GM12872 (cell line): Measurements from ENCODE around the gene ZSCAN25.

Experiments
- TF ChIP-seq, protein P1 (sequence below): IDR thresholded peaks from 3 replicates; pipeline ENCODE4 v1.5.1; 2011; ENCODE audit warnings: low read depth, mild to moderate bottlenecking, low read length, moderate library complexity; ENCODE audit not compliant: insufficient read depth

ZSCAN25 gene

DNA sequence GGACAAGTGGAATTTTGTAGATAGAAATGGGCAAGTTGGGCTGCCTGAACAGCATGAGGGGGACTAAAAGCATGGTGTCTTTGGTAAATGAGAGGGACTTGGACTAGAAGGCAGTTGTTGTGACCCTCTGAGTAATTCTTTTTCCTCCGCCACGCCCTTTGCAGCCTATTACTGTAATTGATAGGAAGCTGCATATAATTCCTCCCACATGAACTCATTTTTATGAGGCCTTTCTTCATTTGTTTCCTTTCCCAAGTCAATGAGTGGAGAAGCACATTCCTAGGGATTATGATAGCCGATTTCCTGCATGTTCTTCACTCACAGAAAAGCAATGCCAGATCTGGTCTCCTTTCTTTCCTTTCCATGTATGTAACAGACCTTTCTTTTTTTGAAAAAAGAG is 27.7 kb downstream of the ZSCAN25 start:
- TF ChIP-seq, protein P1, sequence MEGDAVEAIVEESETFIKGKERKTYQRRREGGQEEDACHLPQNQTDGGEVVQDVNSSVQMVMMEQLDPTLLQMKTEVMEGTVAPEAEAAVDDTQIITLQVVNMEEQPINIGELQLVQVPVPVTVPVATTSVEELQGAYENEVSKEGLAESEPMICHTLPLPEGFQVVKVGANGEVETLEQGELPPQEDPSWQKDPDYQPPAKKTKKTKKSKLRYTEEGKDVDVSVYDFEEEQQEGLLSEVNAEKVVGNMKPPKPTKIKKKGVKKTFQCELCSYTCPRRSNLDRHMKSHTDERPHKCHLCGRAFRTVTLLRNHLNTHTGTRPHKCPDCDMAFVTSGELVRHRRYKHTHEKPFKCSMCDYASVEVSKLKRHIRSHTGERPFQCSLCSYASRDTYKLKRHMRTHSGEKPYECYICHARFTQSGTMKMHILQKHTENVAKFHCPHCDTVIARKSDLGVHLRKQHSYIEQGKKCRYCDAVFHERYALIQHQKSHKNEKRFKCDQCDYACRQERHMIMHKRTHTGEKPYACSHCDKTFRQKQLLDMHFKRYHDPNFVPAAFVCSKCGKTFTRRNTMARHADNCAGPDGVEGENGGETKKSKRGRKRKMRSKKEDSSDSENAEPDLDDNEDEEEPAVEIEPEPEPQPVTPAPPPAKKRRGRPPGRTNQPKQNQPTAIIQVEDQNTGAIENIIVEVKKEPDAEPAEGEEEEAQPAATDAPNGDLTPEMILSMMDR, result no peak

DNA sequence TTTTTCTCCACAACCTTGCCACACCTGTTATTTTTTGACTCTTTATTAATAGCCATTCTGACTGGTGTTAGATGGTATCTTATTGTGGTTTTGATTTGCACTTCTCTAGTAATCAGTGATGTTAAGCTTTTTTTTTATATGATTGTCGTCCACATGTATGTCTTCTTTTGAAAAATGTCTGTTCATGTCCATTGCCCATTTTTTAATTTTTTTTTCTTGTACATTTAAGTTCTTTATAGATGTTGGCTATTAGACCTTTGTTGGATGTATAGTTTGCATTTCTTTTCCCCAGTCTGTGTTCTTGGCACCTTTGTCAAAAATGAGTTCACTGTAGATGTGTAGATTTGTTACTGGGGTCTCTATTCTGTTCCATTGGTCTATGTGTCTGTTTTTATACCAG is 28.8 kb downstream of the ZSCAN25 start:
- TF ChIP-seq, protein P1, result no peak

DNA sequence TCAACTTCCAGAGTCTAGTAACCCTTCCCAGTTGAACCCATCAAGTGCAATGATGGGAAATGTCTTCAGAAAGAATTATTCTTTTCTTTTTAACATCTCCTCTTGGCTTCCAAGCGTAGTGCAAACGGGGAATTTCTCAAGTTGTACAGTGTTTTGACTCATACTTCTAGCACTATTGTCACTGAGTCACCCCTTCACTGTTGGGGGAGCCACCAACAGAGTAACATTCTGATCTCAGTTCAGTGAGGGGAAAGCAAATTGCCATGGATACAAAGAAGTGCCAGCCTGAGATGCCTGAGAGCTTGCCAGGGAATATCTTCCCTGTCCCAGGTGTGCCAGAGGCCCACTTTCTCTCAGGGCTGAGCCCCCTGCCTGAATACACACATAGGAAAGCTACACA is 32.1 kb downstream of the ZSCAN25 start:
- TF ChIP-seq, protein P1, result no peak

DNA sequence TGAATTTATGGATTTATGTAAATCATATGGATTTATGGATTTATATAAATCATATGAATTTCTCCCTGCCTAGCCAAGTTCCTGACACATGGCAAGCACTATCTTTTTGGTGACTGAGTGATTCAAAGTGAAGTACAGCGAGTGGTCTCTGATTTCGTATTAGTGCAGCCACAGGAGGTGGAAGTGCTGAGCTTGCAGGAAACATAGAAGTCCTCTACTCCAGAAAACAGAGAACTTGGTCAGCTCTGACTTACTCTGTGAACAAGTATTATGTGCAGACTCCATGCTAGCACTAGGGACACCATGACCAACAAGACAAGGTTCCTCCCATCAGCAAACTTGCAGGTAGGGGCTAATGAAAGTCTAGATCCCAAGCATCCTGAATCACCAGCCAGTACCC is 34.5 kb downstream of the ZSCAN25 start:
- TF ChIP-seq, protein P1, result no peak

DNA sequence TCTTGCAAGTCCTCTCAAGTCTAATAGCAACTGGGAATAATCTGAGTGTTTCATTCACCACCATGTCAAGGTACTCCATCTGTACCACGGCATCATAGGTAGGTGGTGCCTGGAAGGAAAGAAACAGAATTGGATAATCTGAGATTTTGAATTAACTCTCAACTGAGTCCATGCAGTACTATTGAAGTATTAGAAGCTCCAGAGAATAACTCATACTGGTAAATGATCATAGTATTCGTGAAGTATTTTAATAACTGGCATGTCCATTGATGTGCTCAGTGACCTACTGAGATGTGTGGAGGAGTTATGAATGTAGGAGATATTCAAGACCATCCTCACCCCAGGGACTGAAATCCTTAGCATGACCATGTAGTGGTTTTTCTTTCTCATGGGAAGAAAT is 35.9 kb downstream of the ZSCAN25 start:
- TF ChIP-seq, protein P1, result no peak

DNA sequence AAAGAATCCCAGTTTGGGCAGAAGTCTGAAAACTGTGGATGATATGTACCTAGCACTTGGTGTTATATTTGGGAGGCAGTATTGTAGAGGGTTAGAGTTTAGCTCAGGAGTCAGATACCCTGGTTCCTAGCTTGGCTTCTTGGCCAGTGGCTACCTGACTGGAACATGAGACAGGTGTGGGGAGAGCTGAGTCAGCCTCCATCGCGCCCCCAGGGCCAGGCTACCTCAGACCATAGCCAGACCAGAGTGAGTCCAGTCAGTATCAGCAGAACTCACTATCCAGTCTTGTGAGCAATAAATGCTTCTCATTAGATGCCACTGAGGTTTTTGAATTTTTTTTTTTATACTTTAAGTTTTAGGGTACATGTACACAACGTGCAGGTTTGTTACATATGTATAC is 37.0 kb downstream of the ZSCAN25 start:
- TF ChIP-seq, protein P1, result no peak

DNA sequence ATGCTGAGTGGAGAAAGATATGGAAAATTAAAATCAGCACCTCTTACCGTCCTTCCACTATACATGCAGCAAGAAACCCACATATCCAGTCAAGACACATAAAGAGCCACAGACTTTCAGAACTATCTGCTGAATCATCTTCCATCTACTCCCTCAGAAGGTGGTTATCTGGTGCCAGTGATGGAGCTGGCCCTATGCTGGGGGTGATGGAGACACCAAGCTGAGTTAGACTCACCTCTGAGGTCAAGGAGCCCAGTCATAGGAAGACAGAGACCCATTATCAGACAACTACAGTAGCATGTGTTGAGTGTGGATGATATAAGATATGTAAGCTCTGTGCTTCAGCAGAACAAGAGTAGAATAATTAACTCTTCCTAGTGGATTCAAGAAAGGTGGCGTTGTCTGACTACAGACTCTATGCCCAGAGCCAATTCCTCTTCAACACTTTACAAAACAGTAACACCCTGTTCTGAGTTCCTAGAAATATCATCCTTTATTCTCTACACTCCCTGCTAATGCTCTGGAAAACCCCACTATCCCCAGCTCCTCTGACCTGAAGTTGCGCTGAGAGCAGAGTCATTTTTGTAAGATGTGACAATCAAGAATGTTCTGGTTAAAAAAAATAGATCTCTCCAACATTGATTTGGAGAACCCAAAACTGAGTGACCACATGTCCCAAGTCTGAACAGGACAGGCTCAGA is 48.7 kb downstream of the ZSCAN25 start:
- TF ChIP-seq, protein P1, result no peak
